Measurements from ENCODE around the gene DRAM1. TPM values are rescaled to one million over a fixed set of nuclear protein-coding genes. Genes with fewer than 3 reads are reported as not detected.

The DRAM1 gene
- total RNA-seq, 1 donor from 2014 or later = 20.4 TPM

- Mint-ChIP-seq H3K9me3 (ENCODE audit: unreplicated experiment) (no peaks in the 10 kb centered on the region), H3K4me1 (ENCODE audit: low read depth, unreplicated experiment) (no peaks in the 10 kb centered on the region), H3K4me3 (ENCODE audit: unreplicated experiment) (no peak overlapping the region), H3K36me3 (ENCODE audit: low read depth, unreplicated experiment) (no peaks in the 10 kb centered on the region), H3K27me3 (ENCODE audit: low read depth, unreplicated experiment) (no peaks in the 10 kb centered on the region), H3K27ac (ENCODE audit: unreplicated experiment) (no peak overlapping the region)
- H3K4me2 ChIP-seq (ENCODE audit: low read length) = no peak overlapping the region
- no peaks in the 10 kb centered on the region for H3K4me1 ChIP-seq (ENCODE audit: insufficient read depth, low read length)
- DNase-seq (ENCODE audit: low read depth) (no peak), FAIRE-seq (no peak)
- TF ChIP-seq CTCF (IDR thresholded peaks at IDR 0.05; ENCODE audit: insufficient read depth, low read depth, low read length) (no peak), EZH2 (IDR thresholded peaks at IDR 0.05; ENCODE audit: insufficient read depth, low read length) (no peak)
- H3K9me3 ChIP-seq (ENCODE audit: insufficient read depth, low read depth, low read length) = no peaks in the 10 kb centered on the region
- no peak overlapping the region for H3K27ac ChIP-seq (ENCODE audit: low read depth, low read length)
- H4K20me1 ChIP-seq (ENCODE audit: insufficient read depth, low read length) = no peaks in the 10 kb centered on the region
- no peaks in the 10 kb centered on the region for H3K79me2 ChIP-seq (ENCODE audit: insufficient read depth, low read length)
- H3K4me3 ChIP-seq (ENCODE audit: insufficient read depth, low read depth, low read length) = no peak overlapping the region
- H2AFZ ChIP-seq (ENCODE audit: low read depth, low read length) = no peak overlapping the region
- H3K27me3 ChIP-seq (ENCODE audit: insufficient read depth, low read length) = no peaks in the 10 kb centered on the region
- no peaks in the 10 kb centered on the region for H3K36me3 ChIP-seq (ENCODE audit: insufficient read depth, low read length)
- no peak overlapping the region for H3K9ac ChIP-seq (ENCODE audit: low read length)
Observed at GRCh38 chr12:101954676-101955075, 77.3 kb downstream of the DRAM1 start.

- no peaks in the 10 kb centered on the region for H4K20me1 ChIP-seq (ENCODE audit: insufficient read depth, low read length)
- no peak overlapping the region for H3K4me3 ChIP-seq (ENCODE audit: insufficient read depth, low read depth, low read length)
- no peaks in the 10 kb centered on the region for H3K4me1 ChIP-seq (ENCODE audit: insufficient read depth, low read length)
- Mint-ChIP-seq H3K4me1 (ENCODE audit: low read depth, unreplicated experiment) (no peaks in the 10 kb centered on the region), H3K27me3 (ENCODE audit: low read depth, unreplicated experiment) (no peaks in the 10 kb centered on the region), H3K4me3 (ENCODE audit: unreplicated experiment) (no peak overlapping the region), H3K36me3 (ENCODE audit: low read depth, unreplicated experiment) (no peaks in the 10 kb centered on the region), H3K27ac (ENCODE audit: unreplicated experiment) (no peak overlapping the region), H3K9me3 (ENCODE audit: unreplicated experiment) (no peaks in the 10 kb centered on the region)
- TF ChIP-seq CTCF (IDR thresholded peaks at IDR 0.05; ENCODE audit: insufficient read depth, low read depth, low read length) (no peak), EZH2 (IDR thresholded peaks at IDR 0.05; ENCODE audit: insufficient read depth, low read length) (no peak)
- H3K27me3 ChIP-seq (ENCODE audit: insufficient read depth, low read length) = no peaks in the 10 kb centered on the region
- H2AFZ ChIP-seq (ENCODE audit: low read depth, low read length) = peak overlapping the region; percentile 36
- H3K36me3 ChIP-seq (ENCODE audit: insufficient read depth, low read length) = no peaks in the 10 kb centered on the region
- no peak for FAIRE-seq
- no peak overlapping the region for H3K9ac ChIP-seq (ENCODE audit: low read length)
- H3K27ac ChIP-seq (ENCODE audit: low read depth, low read length) = no peak overlapping the region
- H3K9me3 ChIP-seq (ENCODE audit: insufficient read depth, low read depth, low read length) = no peaks in the 10 kb centered on the region
- DNase-seq (ENCODE audit: low read depth) = peak; percentile 22
- no peaks in the 10 kb centered on the region for H3K79me2 ChIP-seq (ENCODE audit: insufficient read depth, low read length)
- H3K4me2 ChIP-seq (ENCODE audit: low read length) = no peak overlapping the region
Observed at GRCh38 chr12:101957252-101957959, 80.0 kb downstream of the DRAM1 start.

GRCh38 chr12:101959607-101960006, 82.2 kb downstream of the DRAM1 start:
- Mint-ChIP-seq H3K27me3 (ENCODE audit: low read depth, unreplicated experiment) (peaks cover 2% of the 10 kb centered on the region), H3K9me3 (ENCODE audit: unreplicated experiment) (no peaks in the 10 kb centered on the region), H3K4me3 (ENCODE audit: unreplicated experiment) (no peak overlapping the region), H3K36me3 (ENCODE audit: low read depth, unreplicated experiment) (no peaks in the 10 kb centered on the region), H3K27ac (ENCODE audit: unreplicated experiment) (no peak overlapping the region), H3K4me1 (ENCODE audit: low read depth, unreplicated experiment) (no peaks in the 10 kb centered on the region)
- H3K9me3 ChIP-seq (ENCODE audit: insufficient read depth, low read depth, low read length) = no peaks in the 10 kb centered on the region
- H3K4me1 ChIP-seq (ENCODE audit: insufficient read depth, low read length) = no peaks in the 10 kb centered on the region
- no peak for DNase-seq (ENCODE audit: low read depth)
- TF ChIP-seq EZH2 (IDR thresholded peaks at IDR 0.05; ENCODE audit: insufficient read depth, low read length) = no peak
- H4K20me1 ChIP-seq (ENCODE audit: insufficient read depth, low read length) = no peaks in the 10 kb centered on the region
- H3K27me3 ChIP-seq (ENCODE audit: insufficient read depth, low read length) = no peaks in the 10 kb centered on the region
- H3K4me3 ChIP-seq (ENCODE audit: insufficient read depth, low read depth, low read length) = no peak overlapping the region
- no peaks in the 10 kb centered on the region for H3K36me3 ChIP-seq (ENCODE audit: insufficient read depth, low read length)
- no peak overlapping the region for H3K4me2 ChIP-seq (ENCODE audit: low read length)
- H3K79me2 ChIP-seq (ENCODE audit: insufficient read depth, low read length) = no peaks in the 10 kb centered on the region
- no peak overlapping the region for H2AFZ ChIP-seq (ENCODE audit: low read depth, low read length)
- no peak overlapping the region for H3K27ac ChIP-seq (ENCODE audit: low read depth, low read length)
- H3K9ac ChIP-seq (ENCODE audit: low read length) = no peak overlapping the region
- FAIRE-seq = no peak
